Measurements from ENCODE around the gene P4HTM.
A peak's percentile ranks its signal among the peaks of the same experiment; 100 is the strongest.

GRCh38 chr3:49024449-49024848 is 34.4 kb downstream of the P4HTM start:
- TF ChIP-seq CEBPB (IDR thresholded peaks at IDR 0.05; ENCODE audit: low read depth, low read length) (no peak), ZNF274 (IDR thresholded peaks at IDR 0.05; ENCODE audit: borderline replicate concordance, extremely low read depth, low read length) (no peak), POLR2A (IDR thresholded peaks at IDR 0.05; ENCODE audit: control extremely low read depth in 1 of 2, low read depth in 2 of 2, low read length in 2 of 2) (peak in 1 of 2 experiments; percentile 10; a peak in 1 of 3 replicates), E2F6 (IDR thresholded peaks at IDR 0.05) (no peak), RNF2 (IDR thresholded peaks at IDR 0.05; ENCODE audit: borderline replicate concordance, low read depth, low read length, missing control alignments, poor library complexity, severe bottlenecking) (no peak), HDAC2 (IDR thresholded peaks at IDR 0.05; ENCODE audit: borderline replicate concordance in 1 of 2, low read depth in 2 of 2, low read length in 2 of 2) (no peak), RXRA (IDR thresholded peaks at IDR 0.05; ENCODE audit: insufficient read depth, low read depth, low read length) (no peak), EP300 (IDR thresholded peaks at IDR 0.05; ENCODE audit: borderline replicate concordance in 1 of 2, low read depth in 2 of 2, low read length in 2 of 2) (no peak), SRF (IDR thresholded peaks at IDR 0.05; ENCODE audit: low read depth, low read length) (no peak), EZH2 (IDR thresholded peaks at IDR 0.05; ENCODE audit: low read depth, low read length, severe bottlenecking) (no peak), SP1 (IDR thresholded peaks at IDR 0.05; ENCODE audit: low read depth, low read length) (no peak), BRCA1 (IDR thresholded peaks at IDR 0.05; ENCODE audit: low read depth, low read length) (no peak)
- TF ChIP-seq, protein P1, sequence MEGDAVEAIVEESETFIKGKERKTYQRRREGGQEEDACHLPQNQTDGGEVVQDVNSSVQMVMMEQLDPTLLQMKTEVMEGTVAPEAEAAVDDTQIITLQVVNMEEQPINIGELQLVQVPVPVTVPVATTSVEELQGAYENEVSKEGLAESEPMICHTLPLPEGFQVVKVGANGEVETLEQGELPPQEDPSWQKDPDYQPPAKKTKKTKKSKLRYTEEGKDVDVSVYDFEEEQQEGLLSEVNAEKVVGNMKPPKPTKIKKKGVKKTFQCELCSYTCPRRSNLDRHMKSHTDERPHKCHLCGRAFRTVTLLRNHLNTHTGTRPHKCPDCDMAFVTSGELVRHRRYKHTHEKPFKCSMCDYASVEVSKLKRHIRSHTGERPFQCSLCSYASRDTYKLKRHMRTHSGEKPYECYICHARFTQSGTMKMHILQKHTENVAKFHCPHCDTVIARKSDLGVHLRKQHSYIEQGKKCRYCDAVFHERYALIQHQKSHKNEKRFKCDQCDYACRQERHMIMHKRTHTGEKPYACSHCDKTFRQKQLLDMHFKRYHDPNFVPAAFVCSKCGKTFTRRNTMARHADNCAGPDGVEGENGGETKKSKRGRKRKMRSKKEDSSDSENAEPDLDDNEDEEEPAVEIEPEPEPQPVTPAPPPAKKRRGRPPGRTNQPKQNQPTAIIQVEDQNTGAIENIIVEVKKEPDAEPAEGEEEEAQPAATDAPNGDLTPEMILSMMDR (IDR thresholded peaks at IDR 0.05; ENCODE audit: control extremely low read depth in 1 of 3, insufficient read depth in 1 of 3, low read depth in 1 of 3, low read length in 3 of 3) = no peak

Measured in H1 (cell line).